Epithelial cell of proximal tubule (primary cell): ENCODE measurements around the gene MN1. TPM values are rescaled to one million over a fixed set of nuclear protein-coding genes. Genes with fewer than 3 reads are reported as not detected.

ENCODE experiments used
- DNase-seq: peaks from one replicate; pipeline ENCODE4 v3.0.0-alpha.2; 2011; ENCODE audit warnings: low read depth
- H3K4me3 ChIP-seq: 2 replicates; pipeline ENCODE4 v1.5.1; 2011; ENCODE audit warnings: low read depth, mild to moderate bottlenecking, low read length
- total RNA-seq: library from RNA; depleted of rRNA; stranded (reverse); fragments of >200 nt; gene quantifications from 2 replicates; pipeline ENCODE4 v1.2.3, GENCODE V29; 2015
- TF ChIP-seq, protein P1 (sequence below): conservative IDR thresholded peaks from 2 replicates; pipeline ENCODE4 v1.5.1; 2012; ENCODE audit warnings: low read depth, mild to moderate bottlenecking, low read length

Gene MN1
- total RNA-seq, 1 donor from 2014 or later: 0.06 TPM

DNA sequence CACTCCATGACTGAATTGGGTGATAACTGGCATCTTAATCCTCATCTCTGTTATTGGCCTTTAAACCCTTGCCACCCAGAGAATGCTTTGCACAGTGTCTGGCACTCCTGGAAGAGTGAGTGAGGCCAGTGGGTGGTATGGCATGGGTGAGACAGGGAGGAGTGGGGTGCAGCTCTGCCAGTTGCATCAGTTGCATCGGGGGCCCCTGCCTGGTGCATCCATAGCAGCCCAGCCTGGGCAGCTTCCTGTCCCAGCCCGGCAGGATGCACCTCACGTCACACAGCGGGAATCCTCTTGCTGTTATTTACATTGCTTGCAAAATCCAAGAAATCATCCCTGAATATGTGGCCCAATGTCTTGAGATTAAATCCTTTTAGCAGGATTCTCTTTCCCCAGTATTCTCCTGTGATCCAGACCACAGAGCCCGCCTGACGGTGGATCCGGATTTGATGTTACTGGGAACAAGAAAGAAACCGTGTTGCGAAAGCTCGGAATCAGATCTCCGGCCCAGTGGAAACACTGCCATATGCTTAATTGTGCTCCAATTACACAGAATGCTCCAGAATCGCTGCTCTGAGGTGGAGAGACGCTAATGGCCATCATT is 37.6 kb upstream of the MN1 start:
- no peak for DNase-seq
- H3K4me3 ChIP-seq: no peak overlapping the region
- TF ChIP-seq, protein P1, sequence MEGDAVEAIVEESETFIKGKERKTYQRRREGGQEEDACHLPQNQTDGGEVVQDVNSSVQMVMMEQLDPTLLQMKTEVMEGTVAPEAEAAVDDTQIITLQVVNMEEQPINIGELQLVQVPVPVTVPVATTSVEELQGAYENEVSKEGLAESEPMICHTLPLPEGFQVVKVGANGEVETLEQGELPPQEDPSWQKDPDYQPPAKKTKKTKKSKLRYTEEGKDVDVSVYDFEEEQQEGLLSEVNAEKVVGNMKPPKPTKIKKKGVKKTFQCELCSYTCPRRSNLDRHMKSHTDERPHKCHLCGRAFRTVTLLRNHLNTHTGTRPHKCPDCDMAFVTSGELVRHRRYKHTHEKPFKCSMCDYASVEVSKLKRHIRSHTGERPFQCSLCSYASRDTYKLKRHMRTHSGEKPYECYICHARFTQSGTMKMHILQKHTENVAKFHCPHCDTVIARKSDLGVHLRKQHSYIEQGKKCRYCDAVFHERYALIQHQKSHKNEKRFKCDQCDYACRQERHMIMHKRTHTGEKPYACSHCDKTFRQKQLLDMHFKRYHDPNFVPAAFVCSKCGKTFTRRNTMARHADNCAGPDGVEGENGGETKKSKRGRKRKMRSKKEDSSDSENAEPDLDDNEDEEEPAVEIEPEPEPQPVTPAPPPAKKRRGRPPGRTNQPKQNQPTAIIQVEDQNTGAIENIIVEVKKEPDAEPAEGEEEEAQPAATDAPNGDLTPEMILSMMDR: no peak

DNA sequence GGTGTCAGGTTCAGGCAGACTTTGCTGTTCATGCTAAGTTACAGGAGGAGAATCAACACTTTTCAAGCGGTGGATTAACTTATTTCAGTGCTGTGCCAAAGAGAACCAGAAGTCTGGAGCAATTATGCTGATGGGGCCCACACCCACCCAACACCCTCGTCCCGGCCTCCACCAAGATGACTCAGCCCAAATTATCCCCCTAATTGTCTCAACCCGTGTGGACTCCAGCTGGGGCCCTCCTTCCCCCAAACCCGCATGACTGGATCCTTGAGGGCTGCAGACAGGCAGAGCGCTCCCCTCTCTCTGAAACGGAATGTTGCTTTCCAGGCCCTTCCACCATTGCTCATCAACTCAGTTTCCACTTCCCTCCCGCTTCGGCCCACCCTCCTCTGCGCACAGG is 34.6 kb upstream of the MN1 start:
- no peak for DNase-seq
- H3K4me3 ChIP-seq: no peak overlapping the region
- TF ChIP-seq, protein P1: no peak

DNA sequence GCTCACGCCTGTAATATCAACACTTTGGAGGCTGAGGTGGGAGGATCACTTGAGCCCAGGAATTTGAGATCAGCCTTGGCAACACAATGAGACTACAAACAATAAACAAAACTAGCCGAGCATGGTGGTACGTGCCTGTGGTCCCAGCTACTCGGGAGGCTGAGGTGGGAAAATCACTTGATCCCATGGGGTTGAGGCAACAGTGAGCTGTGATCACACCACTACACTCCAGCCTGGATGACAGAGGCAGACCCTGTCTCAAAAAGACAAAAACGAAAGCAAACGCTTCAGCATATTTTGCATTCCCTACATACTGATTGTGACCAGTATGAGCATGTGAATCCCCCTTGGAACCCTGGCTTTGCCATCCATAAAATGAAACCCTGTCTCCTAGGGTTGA is 33.9 kb upstream of the MN1 start:
- TF ChIP-seq, protein P1: no peak
- H3K4me3 ChIP-seq: no peak overlapping the region
- DNase-seq: no peak

DNA sequence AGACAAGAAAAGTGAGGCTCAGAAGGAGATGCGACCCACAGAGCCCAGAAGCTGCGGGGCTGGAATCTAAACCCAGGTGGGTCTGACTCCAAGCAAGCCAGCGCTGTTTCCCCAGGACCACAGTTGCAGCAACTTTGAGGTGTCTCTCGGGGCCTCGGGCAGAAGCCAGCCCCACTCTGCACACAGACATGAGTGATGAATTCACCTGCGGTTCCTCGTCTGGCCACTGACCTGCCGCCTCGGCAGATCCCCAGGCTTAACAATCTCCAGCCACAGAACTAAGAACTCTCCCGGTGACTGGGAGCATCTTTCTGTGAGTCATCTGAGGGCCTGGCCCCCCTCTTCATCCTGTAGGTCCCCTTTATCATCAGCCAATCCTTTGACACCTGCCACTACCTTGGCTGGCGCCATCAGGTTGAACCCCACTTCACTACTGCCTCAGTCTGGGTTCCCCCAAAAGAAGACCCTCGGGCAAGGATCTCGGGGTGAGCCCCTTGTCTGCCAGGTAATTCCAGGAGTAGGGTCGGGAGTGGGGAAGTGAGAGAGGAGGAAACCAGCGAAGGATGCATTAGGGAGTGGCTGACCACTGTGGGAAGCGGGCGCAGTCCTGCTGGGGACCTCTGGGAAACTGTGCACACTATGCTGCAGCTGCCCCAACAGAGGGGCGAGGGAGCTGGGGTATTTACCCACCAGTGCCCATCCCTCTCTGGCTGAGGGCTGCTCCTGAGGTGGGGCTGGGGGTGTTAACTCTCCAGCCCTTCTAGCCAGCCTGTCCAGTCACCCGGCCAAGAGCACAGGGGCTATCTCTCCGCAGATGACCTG is 33.0 kb upstream of the MN1 start:
- no peak for DNase-seq
- H3K4me3 ChIP-seq: no peak overlapping the region
- TF ChIP-seq, protein P1: no peak

DNA sequence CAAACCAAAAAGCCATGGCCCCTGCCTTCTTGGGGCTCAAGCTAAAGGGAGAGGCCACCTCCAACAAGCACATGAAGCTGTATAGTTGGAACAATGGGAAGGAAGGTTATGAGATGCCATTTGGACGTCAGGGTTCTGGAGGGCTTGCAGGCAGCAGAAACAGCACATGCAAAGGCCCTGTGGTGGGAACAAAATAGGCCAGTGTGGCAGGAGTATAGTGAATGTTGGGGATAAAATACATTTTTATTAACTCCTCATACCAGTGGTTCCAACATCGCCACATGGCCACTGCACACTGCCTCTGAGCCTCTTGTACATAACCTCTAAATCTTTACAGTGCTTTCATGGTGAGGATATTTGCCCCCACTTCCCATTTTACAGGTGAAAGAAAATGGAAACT is 32.2 kb upstream of the MN1 start:
- TF ChIP-seq, protein P1: no peak
- no peak overlapping the region for H3K4me3 ChIP-seq
- no peak for DNase-seq

DNA sequence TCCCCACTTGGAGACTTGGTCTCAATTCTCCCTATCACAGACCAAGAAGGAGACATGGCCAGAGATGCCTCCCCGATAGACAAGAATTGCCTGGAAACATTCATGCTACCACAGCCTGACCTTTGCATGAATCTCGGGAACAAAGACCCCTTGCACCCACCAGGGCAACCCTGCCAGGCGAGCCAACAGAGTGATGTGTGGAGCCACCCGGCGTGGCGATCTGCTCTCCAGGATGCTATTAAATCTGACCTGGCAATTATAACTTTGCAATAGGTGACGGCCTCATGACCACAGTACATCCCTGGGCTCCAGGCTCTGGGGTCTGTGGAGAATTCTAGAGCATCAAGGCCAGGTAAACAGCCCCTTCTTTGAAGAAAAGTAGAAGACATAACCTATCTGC is 31.1 kb upstream of the MN1 start:
- TF ChIP-seq, protein P1: no peak
- no peak overlapping the region for H3K4me3 ChIP-seq
- no peak for DNase-seq
